SK-N-SH (cell line): ENCODE data around the gene DDX31. TPM values are rescaled to one million over a fixed set of nuclear protein-coding genes. Genes with fewer than 3 reads are reported as not detected.

ENCODE experiments used
- CTCF ChIA-PET: fragments of 300-600, 350-600 bp; formaldehyde crosslinking; extraction: SDS; loops from one replicate; lab custom pipeline; 2021; lab: Yijun Ruan, JAX
- POLR2A ChIA-PET: fragments of 350-600 bp; sonication (Branson Sonifier 250); formaldehyde crosslinking; extraction: SDS; loops from one replicate; lab custom pipeline; 2020; ENCODE audit warnings: antibody characterized with exemption, inconsistent platforms; lab: Yijun Ruan, JAX
- DNase-seq: peaks from one replicate; pipeline ENCODE4 v3.0.0; 2012
- H2AFZ ChIP-seq: fragments of 200-600 bp; sonication (generic); 2 replicates; pipeline ENCODE4 v1.8.1; 2016; ENCODE audit warnings: antibody characterized with exemption, mild to moderate bottlenecking, low read depth
- H3F3A ChIP-seq: fragments of 200-600 bp; sonication (generic); replicated peaks from 2 replicates; pipeline ENCODE3; 2016; ENCODE audit warnings: antibody characterized with exemption, mild to moderate bottlenecking; ENCODE audit not compliant: insufficient read depth
- H3K27ac ChIP-seq, 2 experiments: fragments of 200-500 bp in 1 of 2; fragments of 200-600 bp in 1 of 2; sonication (Bioruptor generic) in 1 of 2; sonication (generic), shearing (Covaris generic) in 1 of 2; 2 replicates each; pipeline versions ENCODE4 v1.5.1 to v1.6.1; 2014 to 2016; ENCODE audit warnings: low read depth in 2 of 2, inconsistent platforms in 1 of 2, low read length in 1 of 2, mild to moderate bottlenecking in 1 of 2, mixed read lengths in 1 of 2
- H3K27me3 ChIP-seq: fragments of 200-600 bp; sonication (generic), shearing (Covaris generic); 2 replicates; pipeline ENCODE4 v1.6.1; 2016; ENCODE audit warnings: mixed run types; ENCODE audit not compliant: insufficient read depth
- H3K36me3 ChIP-seq, 2 experiments: fragments of 200-500 bp in 1 of 2; fragments of 200-600 bp in 1 of 2; sonication (Bioruptor generic) in 1 of 2; sonication (generic) in 1 of 2; replicated peaks in 1 of 2; 2 replicates each; pipeline versions ENCODE3 to v1.5.1; 2014 to 2016; ENCODE audit warnings: low read length in 1 of 2, mild to moderate bottlenecking in 1 of 2; ENCODE audit not compliant: insufficient read depth in 2 of 2, control insufficient read depth in 1 of 2
- H3K4me1 ChIP-seq, 2 experiments: fragments of 200-500 bp in 1 of 2; fragments of 200-600 bp in 1 of 2; sonication (Bioruptor generic) in 1 of 2; sonication (generic), shearing (Covaris generic) in 1 of 2; 2 replicates each; pipeline versions ENCODE4 v1.5.1 to v1.6.1; 2014 to 2016; ENCODE audit warnings: low read depth in 1 of 2, low read length in 1 of 2, mixed run types in 1 of 2; ENCODE audit not compliant: insufficient read depth in 2 of 2, control insufficient read depth in 1 of 2
- H3K4me2 ChIP-seq: fragments of 200-600 bp; sonication (generic), shearing (Covaris generic); 2 replicates; pipeline ENCODE4 v1.6.1; 2017; ENCODE audit warnings: mixed run types
- H3K4me3 ChIP-seq, 2 experiments: fragments of 200-500 bp in 1 of 2; fragments of 200-600 bp in 1 of 2; sonication (Bioruptor generic) in 1 of 2; sonication (generic), shearing (Covaris generic) in 1 of 2; 2 replicates each; pipeline versions ENCODE4 v1.5.1 to v1.8.1; 2014 to 2016; ENCODE audit warnings: low read depth in 2 of 2, inconsistent platforms in 1 of 2, low read length in 1 of 2, mild to moderate bottlenecking in 1 of 2, mixed read lengths in 1 of 2, moderate library complexity in 1 of 2
- H3K79me2 ChIP-seq: fragments of 200-600 bp; sonication (generic); 2 replicates; pipeline ENCODE4 v1.8.1; 2017; ENCODE audit warnings: mild to moderate bottlenecking; ENCODE audit not compliant: insufficient read depth
- H3K9ac ChIP-seq: fragments of 200-600 bp; sonication (generic); 2 replicates; pipeline ENCODE4 v1.6.1; 2017; ENCODE audit warnings: mixed run types
- H3K9me2 ChIP-seq: fragments of 200-600 bp; sonication (generic); 2 replicates; pipeline ENCODE4 v1.6.1; 2017; ENCODE audit warnings: mixed run types
- H3K9me3 ChIP-seq: fragments of 200-600 bp; sonication (generic); 2 replicates; pipeline ENCODE4 v1.6.1; 2017; ENCODE audit warnings: mixed run types, mild to moderate bottlenecking, moderate library complexity
- H4K20me1 ChIP-seq: fragments of 200-600 bp; sonication (generic); 2 replicates; pipeline ENCODE4 v1.6.1; 2017; ENCODE audit warnings: mild to moderate bottlenecking, mixed run types; ENCODE audit not compliant: insufficient read depth
- CHD2 ChIP-seq: fragments of 150-350 bp; IDR thresholded peaks from 2 replicates; pipeline ENCODE4 v1.6.1; 2018; ENCODE audit warnings: low read length; ENCODE audit not compliant: partially characterized antibody
- CTCF ChIP-seq: fragments of 200-600 bp; sonication (generic); IDR thresholded peaks from 2 replicates; pipeline ENCODE4 v1.6.1; 2017; ENCODE audit warnings: antibody characterized with exemption, mild to moderate bottlenecking, moderate library complexity
- ELF1 ChIP-seq: IDR thresholded peaks from 2 replicates; pipeline ENCODE4 v1.4.0; 2012
- EZH2phosphoT487 ChIP-seq: fragments of 200-600 bp; sonication (generic); IDR thresholded peaks from 2 replicates; pipeline ENCODE4 v1.6.1; 2017; ENCODE audit warnings: low read depth, mixed run types, mild to moderate bottlenecking, antibody characterized with exemption, moderate library complexity, borderline replicate concordance
- FOXM1 ChIP-seq: IDR thresholded peaks from 2 replicates; pipeline ENCODE4 v1.4.0; 2012; ENCODE audit warnings: low read depth, mild to moderate bottlenecking
- GABPA ChIP-seq: IDR thresholded peaks from 2 replicates; pipeline ENCODE4 v1.4.0; 2012; ENCODE audit warnings: low read depth, mild to moderate bottlenecking
- MEF2A ChIP-seq: IDR thresholded peaks from 2 replicates; pipeline ENCODE4 v1.4.0; 2012; ENCODE audit warnings: low read depth, borderline replicate concordance
- MXI1 ChIP-seq: IDR thresholded peaks from 2 replicates; pipeline ENCODE4 v1.6.1; 2012; ENCODE audit warnings: mild to moderate bottlenecking, low read depth, low read length, improper control_type of control experiment
- NFIC ChIP-seq: IDR thresholded peaks from 2 replicates; pipeline ENCODE4 v1.4.0; 2012; ENCODE audit warnings: borderline replicate concordance
- NRF1 ChIP-seq: IDR thresholded peaks from 2 replicates; pipeline ENCODE4 v1.6.1; 2012; ENCODE audit warnings: low read depth, mild to moderate bottlenecking, low read length
- POLR2AphosphoS5 ChIP-seq: IDR thresholded peaks from 2 replicates; pipeline ENCODE4 v1.6.1; 2012; ENCODE audit warnings: low read depth, low read length
- RAD21 ChIP-seq: IDR thresholded peaks from 2 replicates; pipeline ENCODE4 v1.6.1; 2012; ENCODE audit warnings: mild to moderate bottlenecking, low read length
- RFX5 ChIP-seq: IDR thresholded peaks from 2 replicates; pipeline ENCODE4 v1.6.1; 2012; ENCODE audit warnings: mild to moderate bottlenecking, improper control_type of control experiment, low read length
- SMC3 ChIP-seq: IDR thresholded peaks from 2 replicates; pipeline ENCODE4 v1.6.1; 2012; ENCODE audit warnings: low read depth, low read length, improper control_type of control experiment
- TCF12 ChIP-seq: IDR thresholded peaks from 2 replicates; pipeline ENCODE4 v1.4.0; 2012
- TEAD4 ChIP-seq: IDR thresholded peaks from 2 replicates; pipeline ENCODE4 v1.4.0; 2012; ENCODE audit warnings: mild to moderate bottlenecking, borderline replicate concordance; ENCODE audit not compliant: insufficient read depth
- YY1 ChIP-seq: IDR thresholded peaks from 2 replicates; pipeline ENCODE4 v1.4.0; 2012; ENCODE audit warnings: low read depth, mild to moderate bottlenecking
- WGBS: methylation state at CpG from one replicate; pipeline ENCODE4 v1.1.6; 2017; ENCODE audit warnings: low lambda C conversion rate; 5-methylcytosine and 5-hydroxymethylcytosine counted together
- polyA plus RNA-seq, 3 experiments: library from polyadenylated mRNA; depleted of rRNA; stranded (reverse); fragments of >200 nt; gene quantifications; 2 replicates each; pipeline ENCODE4 v1.2.3, GENCODE V29; 2012
- TF ChIP-seq, protein P1 (sequence below): IDR thresholded peaks from 2 replicates; pipeline ENCODE4 v1.4.0; 2012; ENCODE audit warnings: low read depth
- TF ChIP-seq, protein P2 (sequence below): IDR thresholded peaks from 2 replicates; pipeline ENCODE4; 2012
- TF ChIP-seq, protein P3 (sequence below): fragments of 150-350 bp; IDR thresholded peaks from 2 replicates; pipeline ENCODE4 v1.6.1; 2016; ENCODE audit warnings: mild to moderate bottlenecking, low read depth, low read length

The DDX31 gene
- polyA plus RNA-seq, 1 of the 3 experiments (the other 2 are of a cell fraction), result 13.9 TPM

DNA sequence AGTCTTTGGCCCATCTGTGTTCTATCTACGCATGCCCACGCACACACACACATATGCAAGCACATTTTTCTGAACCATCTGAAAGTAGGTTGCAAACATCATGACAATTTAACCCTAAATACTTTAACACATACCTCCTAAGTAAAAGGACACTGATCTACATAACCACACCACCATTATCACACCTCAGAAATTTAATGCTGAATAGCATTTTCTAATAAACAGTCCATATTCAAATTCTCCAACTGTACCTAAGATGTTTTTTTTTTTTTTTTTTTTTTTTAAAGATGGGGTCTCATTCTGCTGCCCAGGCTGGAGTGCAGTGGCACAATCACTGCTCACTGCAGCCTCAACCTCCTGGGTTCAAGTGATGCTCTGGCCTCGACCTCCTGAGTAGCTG, 35.5 kb downstream of the DDX31 start:
- Histone ChIP-seq H3K9me2 (no peaks in the 10 kb centered on the region), H3K27me3 (no peaks in the 10 kb centered on the region), H4K20me1 (peaks cover 3% of the 10 kb centered on the region; the same call in 1 of the 2 replicates), H3K4me2 (no peak overlapping the region), H3K9ac (no peak overlapping the region), H3K9me3 (no peaks in the 10 kb centered on the region), H3F3A (peaks cover 6% of the 10 kb centered on the region), H3K36me3 (peaks cover 45 to 72% of the 10 kb centered on the region in 2 experiments), H2AFZ (no peak overlapping the region), H3K4me1 (no peaks in the 10 kb centered on the region), H3K79me2 (no peaks in the 10 kb centered on the region), H3K27ac (no peak overlapping the region), H3K4me3 (no peak overlapping the region)
- TF ChIP-seq RAD21, result no peak
- TF ChIP-seq, protein P1, sequence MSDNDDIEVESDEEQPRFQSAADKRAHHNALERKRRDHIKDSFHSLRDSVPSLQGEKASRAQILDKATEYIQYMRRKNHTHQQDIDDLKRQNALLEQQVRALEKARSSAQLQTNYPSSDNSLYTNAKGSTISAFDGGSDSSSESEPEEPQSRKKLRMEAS, result no peak
- no peak for TF ChIP-seq TEAD4
- no peak for TF ChIP-seq FOXM1
- TF ChIP-seq NRF1, result no peak
- TF ChIP-seq CTCF, result no peak
- TF ChIP-seq CHD2, result no peak
- no peak for TF ChIP-seq TCF12
- no peak for TF ChIP-seq RFX5
- TF ChIP-seq POLR2AphosphoS5, result no peak
- TF ChIP-seq SMC3, result no peak
- no peak for TF ChIP-seq GABPA
- no peak for TF ChIP-seq EZH2phosphoT487
- TF ChIP-seq, protein P2, sequence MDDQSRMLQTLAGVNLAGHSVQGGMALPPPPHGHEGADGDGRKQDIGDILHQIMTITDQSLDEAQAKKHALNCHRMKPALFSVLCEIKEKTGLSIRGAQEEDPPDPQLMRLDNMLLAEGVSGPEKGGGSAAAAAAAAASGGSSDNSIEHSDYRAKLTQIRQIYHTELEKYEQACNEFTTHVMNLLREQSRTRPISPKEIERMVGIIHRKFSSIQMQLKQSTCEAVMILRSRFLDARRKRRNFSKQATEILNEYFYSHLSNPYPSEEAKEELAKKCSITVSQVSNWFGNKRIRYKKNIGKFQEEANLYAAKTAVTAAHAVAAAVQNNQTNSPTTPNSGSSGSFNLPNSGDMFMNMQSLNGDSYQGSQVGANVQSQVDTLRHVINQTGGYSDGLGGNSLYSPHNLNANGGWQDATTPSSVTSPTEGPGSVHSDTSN, result no peak
- no peak for TF ChIP-seq NFIC
- TF ChIP-seq, protein P3, sequence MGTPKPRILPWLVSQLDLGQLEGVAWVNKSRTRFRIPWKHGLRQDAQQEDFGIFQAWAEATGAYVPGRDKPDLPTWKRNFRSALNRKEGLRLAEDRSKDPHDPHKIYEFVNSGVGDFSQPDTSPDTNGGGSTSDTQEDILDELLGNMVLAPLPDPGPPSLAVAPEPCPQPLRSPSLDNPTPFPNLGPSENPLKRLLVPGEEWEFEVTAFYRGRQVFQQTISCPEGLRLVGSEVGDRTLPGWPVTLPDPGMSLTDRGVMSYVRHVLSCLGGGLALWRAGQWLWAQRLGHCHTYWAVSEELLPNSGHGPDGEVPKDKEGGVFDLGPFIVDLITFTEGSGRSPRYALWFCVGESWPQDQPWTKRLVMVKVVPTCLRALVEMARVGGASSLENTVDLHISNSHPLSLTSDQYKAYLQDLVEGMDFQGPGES, result no peak
- no peak for TF ChIP-seq ELF1
- no peak for TF ChIP-seq MXI1
- no peak for TF ChIP-seq MEF2A
- no peak for TF ChIP-seq YY1
- WGBS, result 99% methylated on average over 3 of the region's 3 CpGs
- ChIA-PET POLR2A (no interaction called here), CTCF (no interaction called here)
- no peak for DNase-seq
